ENCODE data around the gene MRPL54.

- TF ChIP-seq CTCF (conservative IDR thresholded peaks at IDR 0.05; ENCODE audit: low read depth, low read length) = no peak
- TF ChIP-seq EZH2phosphoT487 (IDR thresholded peaks at IDR 0.05; ENCODE audit: borderline replicate concordance, low read length) = no peak
- TF ChIP-seq EZH2 (IDR thresholded peaks at IDR 0.05; ENCODE audit: low read length, unreplicated experiment) = no peak
Observed at GRCh38 chr19:3740431-3740830, 22.1 kb upstream of the MRPL54 start.

Measured in PC-3 (cell line).